GM04504 (cell line): ENCODE measurements around the gene GJC1.
A peak's percentile ranks its signal among the peaks of the same experiment; 100 is the strongest.
"Not testable (repeated sequence)": the region's sequence is repeated elsewhere in the genome, so short reads cannot be mapped to it uniquely, and the experiment has no call there.

Source experiments
- DNase-seq: peaks from one replicate; pipeline ENCODE4 v3.0.0-alpha.2; 2012; ENCODE audit warnings: low read depth

Gene GJC1

GRCh38 chr17:44844390-44844830 is 14.3 kb upstream of the GJC1 start:
- no peak for DNase-seq

- DNase-seq, result no peak
Observed at GRCh38 chr17:44842748-44843147, 12.7 kb upstream of the GJC1 start.

- DNase-seq, result no peak
Observed at GRCh38 chr17:44840936-44841335, 10.8 kb upstream of the GJC1 start.

- DNase-seq, result no peak
Observed at GRCh38 chr17:44840274-44840673, 10.2 kb upstream of the GJC1 start.

GRCh38 chr17:44837196-44837595 is 7.1 kb upstream of the GJC1 start:
- no peak for DNase-seq

- DNase-seq, result no peak
Observed at GRCh38 chr17:44832805-44833204, 2.7 kb upstream of the GJC1 start.

- DNase-seq, result no peak
Observed at GRCh38 chr17:44831371-44831770, 1.3 kb upstream of the GJC1 start.

- DNase-seq, result no peak
Observed at GRCh38 chr17:44830359-44831288, 537 bp upstream of the GJC1 start.

GRCh38 chr17:44828919-44829522 is 1.1 kb downstream of the GJC1 start:
- DNase-seq, result no peak

- no peak for DNase-seq
Observed at GRCh38 chr17:44827863-44828262, 2.2 kb downstream of the GJC1 start.

- DNase-seq, result no peak
Observed at GRCh38 chr17:44826123-44826790, 3.8 kb downstream of the GJC1 start.

GRCh38 chr17:44825236-44825635 is 4.9 kb downstream of the GJC1 start:
- not testable (repeated sequence) for DNase-seq

GRCh38 chr17:44820631-44821212 is 9.4 kb downstream of the GJC1 start:
- DNase-seq, result peak; percentile 84

- DNase-seq, result not testable (repeated sequence)
Observed at GRCh38 chr17:44818508-44818907, 11.6 kb downstream of the GJC1 start.

- DNase-seq, result no peak
Observed at GRCh38 chr17:44812263-44812662, 17.8 kb downstream of the GJC1 start.

GRCh38 chr17:44808656-44809388 is 21.3 kb downstream of the GJC1 start:
- DNase-seq, result not testable (repeated sequence)

GRCh38 chr17:44808156-44808555 is 21.9 kb downstream of the GJC1 start:
- DNase-seq, result no peak

GRCh38 chr17:44807817-44808155 is 22.3 kb downstream of the GJC1 start:
- peak; percentile 54 for DNase-seq

- no peak for DNase-seq
Observed at GRCh38 chr17:44807093-44807816, 22.8 kb downstream of the GJC1 start.

GRCh38 chr17:44804302-44805089 is 25.6 kb downstream of the GJC1 start:
- no peak for DNase-seq
